HG03066 (cell line): Measurements from ENCODE around the gene PDAP1.
A peak's percentile ranks its signal among the peaks of the same experiment; 100 is the strongest.
"Not testable (repeated sequence)": the region's sequence is repeated elsewhere in the genome, so short reads cannot be mapped to it uniquely, and the experiment has no call there.

ENCODE experiments used
- ATAC-seq: cut with Tn5 transposase; IDR thresholded peaks from one replicate; pipeline ENCODE4 v1.9.1; 2021; ENCODE audit warnings: low read depth; ENCODE audit not compliant: unreplicated experiment

The PDAP1 gene

DNA sequence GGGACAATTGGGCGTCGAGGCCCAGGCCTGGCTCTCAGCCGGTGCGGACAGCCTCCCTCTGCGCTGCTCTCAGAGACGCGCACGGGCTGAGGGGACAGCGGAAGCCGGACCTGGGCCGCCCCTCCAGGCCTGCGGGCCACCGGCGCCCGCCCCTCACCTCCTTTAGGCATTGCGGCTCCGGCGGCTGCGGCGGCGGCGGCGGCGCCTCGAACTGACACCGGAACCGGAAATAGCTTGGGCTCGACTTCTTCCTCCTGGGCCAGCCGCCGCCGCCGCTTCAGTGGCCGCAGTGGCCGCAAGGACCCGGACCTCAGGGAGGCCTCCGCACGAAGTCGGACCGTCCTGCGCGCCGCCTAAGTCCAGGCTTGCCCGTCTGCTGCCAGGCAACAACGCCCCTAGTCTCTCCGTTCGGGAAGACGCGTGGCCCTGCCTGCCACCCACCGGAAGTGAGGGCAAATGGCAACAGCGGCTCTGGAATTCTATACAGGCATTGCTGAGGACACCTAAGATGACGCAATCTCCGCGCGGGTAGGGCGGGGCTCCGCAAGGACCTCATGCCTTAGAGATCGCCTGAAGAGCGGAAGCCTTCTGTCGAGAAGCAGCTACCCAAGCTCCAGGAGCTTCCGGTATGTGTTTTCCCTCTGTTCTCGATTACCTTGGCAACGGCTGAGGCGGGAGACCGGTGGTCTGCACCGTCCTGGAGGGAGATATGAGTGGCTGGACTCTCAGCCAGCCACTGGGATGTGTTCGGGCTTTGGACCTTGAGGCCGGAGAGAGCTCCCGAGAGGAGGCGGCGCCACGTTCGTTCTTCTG, at the start of gene PDAP1, which contains the start of gene BUD31:
Gene PDAP1, minus strand, starts transcription at position 219 of the 813 bp plus-strand sequence. Its CDS starts 49 bp downstream, at position 170.
Gene BUD31, plus strand, starts transcription at position 591 of the 813 bp plus-strand sequence. CDS start 2,124 bp downstream, outside the sequence.
- peak; percentile 76 for ATAC-seq

- ATAC-seq, result no peak
These were observed 49.5 kb upstream of the PDAP1 start for GRCh38 chr7:99457650-99458493.

GRCh38 chr7:99457050-99457649, 48.8 kb upstream of the PDAP1 start:
- ATAC-seq, result no peak

GRCh38 chr7:99456288-99456687, 47.9 kb upstream of the PDAP1 start:
- no peak for ATAC-seq

GRCh38 chr7:99455874-99456273, 47.5 kb upstream of the PDAP1 start:
- no peak for ATAC-seq

DNA sequence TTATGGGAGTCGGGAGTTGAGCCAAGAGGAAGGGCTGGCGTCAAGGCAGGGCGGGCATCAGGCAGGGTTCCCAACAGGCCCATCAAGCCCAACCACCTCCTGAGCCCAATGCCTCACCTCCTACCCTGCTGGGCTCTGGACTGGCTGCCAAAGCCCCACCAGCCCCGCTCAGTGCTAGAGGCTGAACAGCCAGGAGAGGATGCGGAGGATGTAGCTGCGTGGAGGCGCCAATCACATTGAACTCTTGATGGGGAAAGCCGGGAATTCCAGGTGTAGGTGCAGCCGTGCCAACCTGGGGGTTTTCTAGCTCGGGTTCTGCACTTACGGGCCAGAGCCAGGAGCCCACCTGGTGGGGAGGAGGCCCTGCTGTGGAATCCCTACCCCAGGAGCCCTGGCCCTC, 44.7 kb upstream of the PDAP1 start:
- ATAC-seq, result no peak

DNA sequence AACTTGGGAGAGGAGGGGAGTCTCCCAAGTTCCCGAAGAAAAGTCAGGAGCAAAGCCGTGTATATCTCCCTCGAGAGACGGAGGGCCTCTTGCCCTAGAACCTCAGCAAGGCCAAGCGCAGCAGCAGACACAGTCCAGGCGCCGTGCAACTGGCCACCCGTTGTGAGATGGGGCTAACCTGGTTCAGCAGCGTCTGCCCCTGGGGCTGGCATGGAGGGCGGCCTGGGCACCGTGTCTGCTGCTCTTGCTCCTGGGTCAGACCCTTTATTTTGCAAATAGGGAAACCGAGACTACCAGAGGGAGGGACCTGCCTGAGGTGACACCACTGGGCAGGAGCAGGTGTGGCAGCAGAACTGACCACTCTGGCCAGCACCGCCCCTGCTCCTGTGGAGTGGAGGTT, 44.1 kb upstream of the PDAP1 start:
- no peak for ATAC-seq

GRCh38 chr7:99451936-99452335, 43.5 kb upstream of the PDAP1 start:
- no peak for ATAC-seq

DNA sequence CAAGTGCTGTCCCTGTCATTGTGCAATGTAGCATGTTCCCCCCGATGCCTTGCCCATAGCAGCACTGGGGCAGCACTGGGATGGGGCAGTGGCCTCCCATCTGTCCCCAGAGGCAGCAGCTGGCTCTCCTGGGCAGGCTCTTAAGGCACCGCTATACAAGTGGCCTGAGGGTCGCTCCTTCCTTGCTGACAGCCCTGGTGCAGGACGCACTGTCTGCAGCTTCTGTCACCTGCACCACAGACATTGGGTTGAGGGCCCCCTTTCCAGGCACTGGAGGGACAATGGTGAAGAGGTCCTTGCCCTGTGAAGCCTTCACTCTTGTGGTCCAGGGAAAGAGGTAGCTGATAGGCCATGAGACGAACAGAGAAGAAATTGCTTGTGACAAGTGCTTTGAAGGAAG, 40.9 kb upstream of the PDAP1 start:
- no peak for ATAC-seq

DNA sequence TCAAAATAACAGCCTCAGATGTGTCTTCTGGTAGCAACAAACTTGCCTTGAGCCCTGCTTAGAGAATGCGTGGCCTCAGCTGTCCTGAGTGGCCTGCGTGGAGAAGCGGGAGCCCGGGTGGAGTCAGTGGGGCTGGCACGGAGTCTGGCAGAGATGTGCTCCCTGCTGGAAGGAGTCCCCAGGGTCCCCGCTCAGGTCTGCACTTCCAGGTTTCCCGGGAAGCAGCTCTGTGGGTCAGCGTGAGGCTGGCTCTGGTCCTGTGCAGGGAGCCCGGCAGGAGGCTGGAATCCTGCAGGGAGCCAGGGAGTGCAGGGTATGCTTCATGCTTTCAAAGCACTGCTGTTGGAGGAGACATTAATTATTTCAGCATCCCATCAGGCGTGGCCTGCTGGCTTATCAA, 40.5 kb upstream of the PDAP1 start:
- ATAC-seq, result no peak

DNA sequence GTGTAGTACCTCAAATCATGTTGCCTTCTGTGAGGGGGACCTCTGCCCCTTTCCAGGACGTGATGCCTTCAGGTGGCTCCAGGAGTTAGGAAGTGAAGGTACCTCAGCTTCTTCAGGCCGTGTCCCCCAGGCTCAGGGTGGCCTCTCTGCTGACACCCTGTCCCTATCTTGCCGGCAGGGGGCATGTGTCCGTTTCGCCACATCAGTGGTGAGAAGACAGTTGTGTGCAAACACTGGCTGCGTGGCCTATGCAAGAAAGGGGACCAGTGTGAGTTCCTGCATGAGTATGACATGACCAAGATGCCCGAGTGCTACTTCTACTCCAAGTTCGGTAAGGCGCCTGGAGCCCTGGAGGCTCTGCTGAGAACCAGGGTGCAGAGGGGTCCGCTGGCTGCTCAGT, 39.5 kb upstream of the PDAP1 start:
- ATAC-seq, result no peak

- no peak for ATAC-seq
These were observed 37.7 kb upstream of the PDAP1 start for GRCh38 chr7:99446096-99446495.

DNA sequence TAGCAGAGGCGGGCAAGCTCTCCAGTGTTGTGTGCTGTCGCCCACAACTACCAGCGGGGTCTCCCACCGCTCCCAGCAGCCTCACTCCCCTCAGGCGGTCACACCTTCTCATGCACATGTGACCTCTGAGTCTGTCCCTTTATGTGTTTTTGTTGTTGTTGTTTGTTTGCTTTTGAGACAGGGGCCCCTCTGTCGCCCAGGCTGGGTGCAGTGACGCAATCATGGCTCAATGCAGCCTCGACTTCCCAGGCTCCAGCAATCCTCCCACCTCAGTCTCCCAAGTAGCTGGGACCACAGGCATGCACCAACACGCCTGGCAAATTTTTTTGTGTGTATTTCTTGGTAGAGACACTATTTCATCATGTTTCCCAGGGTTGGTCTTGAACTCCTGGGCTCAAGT, 31.8 kb upstream of the PDAP1 start:
- no peak for ATAC-seq

DNA sequence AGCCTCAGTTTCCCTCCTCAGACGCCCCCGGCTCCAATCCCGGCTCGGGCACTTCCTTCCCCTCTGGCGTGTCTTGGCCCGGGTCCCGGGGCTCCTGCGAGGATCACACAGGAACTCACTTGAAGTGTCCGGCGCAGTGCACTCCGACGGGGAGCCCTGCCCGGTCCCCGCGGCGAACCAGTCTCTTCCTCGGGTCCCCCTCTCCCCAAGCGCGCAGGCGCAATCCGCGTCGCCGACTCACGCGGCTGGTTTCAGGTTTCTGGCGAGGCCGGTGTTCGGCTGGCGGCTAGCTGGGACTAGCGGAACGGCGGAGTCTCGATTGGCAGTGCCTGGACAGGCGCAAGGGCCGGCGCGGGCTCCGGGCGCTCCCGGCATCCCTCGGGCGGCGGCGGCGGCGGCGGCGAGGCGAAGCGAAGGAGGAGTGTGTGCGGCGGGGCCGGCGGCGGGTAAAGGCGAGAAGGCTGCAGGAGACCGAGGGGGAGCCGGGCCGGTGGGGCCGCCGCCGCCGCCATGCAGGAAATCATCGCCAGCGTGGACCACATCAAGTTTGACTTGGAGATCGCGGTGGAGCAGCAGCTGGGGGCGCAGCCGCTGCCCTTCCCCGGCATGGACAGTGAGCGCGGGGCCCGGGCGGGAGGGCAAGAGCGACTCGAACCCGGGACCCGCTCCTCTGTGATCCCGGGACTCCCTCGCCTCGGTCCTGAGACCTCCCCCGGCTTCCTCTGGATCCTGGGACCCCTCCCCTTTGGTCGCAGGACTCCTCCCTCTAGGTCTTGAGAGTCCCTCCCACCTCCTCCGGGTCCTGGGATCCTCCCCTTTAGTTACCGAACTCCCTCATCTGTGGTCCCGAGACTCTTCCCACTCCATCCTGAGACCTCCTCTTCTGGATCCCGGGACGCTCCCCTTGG, 30.4 kb upstream of the PDAP1 start, which contains the start of the genes CPSF4 and PTCD1:
Gene CPSF4, plus strand, starts transcription at position 371 of the 908 bp plus-strand sequence. Its CDS starts 140 bp downstream, at position 511.
Gene PTCD1, minus strand, starts transcription at position 226 of the 908 bp plus-strand sequence. CDS start 3,556 bp downstream, outside the sequence.
- peak; percentile 91 for ATAC-seq

DNA sequence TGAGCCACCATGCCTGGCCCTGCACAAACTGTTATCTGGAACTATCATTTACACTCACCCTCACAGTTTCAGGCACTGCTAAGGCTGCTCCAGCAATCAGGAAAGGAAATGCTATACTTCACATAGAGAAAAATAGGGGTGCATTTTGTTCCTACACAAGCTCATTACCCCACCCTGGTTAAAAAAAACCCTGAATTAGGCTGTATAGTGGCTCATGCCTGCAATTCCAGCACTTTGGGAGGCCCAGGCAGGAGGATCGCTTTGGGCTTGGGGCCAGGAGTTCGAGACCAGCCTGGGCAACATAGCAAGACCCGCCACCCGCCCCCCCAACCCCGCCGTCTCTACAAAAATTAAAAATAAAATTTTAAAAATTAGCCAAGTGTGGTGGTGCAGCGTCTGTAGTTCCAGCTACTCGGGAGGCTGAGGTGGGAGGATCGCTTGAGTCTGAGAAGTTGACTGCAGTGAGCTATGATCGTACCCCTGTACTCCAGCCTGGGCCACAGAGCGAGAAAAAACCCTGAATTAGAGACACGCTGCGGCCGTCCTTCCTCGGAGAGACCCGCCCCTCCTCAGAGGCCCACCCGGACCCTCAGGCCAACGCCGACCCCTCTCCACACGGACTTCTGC, 29.7 kb upstream of the PDAP1 start:
- ATAC-seq, result peak; percentile 13

- ATAC-seq, result no peak
These were observed 24.8 kb upstream of the PDAP1 start for GRCh38 chr7:99433158-99433557.

DNA sequence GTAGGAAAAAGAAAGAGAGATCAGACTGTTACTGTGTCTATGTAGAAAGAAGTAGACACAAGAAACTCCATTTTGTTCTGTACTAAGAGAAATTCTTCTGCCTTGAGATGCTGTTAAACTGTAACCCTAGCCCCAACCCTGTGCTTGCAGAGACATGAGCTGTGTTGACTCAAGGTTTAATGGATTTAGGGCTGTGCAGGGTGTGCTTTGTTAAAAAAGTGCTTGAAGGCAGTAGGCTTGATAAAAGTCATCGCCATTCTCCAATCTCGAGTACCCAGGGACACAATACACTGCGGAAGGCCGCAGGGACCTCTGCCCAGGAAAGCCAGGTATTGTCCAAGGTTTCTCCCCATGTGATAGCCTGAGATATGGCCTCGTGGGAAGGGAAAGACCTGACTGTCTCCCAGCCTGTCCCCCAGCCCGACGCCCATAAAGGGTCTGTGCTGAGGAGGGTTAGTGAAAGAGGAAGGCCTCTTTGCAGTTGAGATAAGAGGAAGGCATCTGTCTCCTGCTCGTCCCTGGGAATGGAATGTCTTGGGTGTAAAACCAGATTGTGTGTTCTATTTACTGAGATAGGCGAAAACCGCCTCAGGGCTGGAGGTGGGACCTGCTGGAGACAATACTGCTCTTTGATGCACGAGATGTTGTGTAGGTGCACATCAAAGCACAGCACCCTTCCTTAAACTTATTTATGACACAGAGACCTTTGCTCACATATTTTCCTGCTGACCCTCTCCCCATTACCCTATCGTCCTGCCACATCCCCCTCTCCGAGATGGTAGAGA, 23.6 kb upstream of the PDAP1 start:
- ATAC-seq, result not testable (repeated sequence)

- ATAC-seq, result no peak
These were observed 21.4 kb upstream of the PDAP1 start for GRCh38 chr7:99429756-99430155.
